ENCODE data around the gene RFC4.
A peak's percentile ranks its signal among the peaks of the same experiment; 100 is the strongest.

Gene RFC4

GRCh38 chr3:186806089-186807055 lies at the start of gene RFC4:
Gene RFC4, minus strand, starts transcription at chr3:186806482. Its CDS starts 1,769 bp downstream, at chr3:186804713.
- TF ChIP-seq TSHZ2 (CRISPR knock-in tag; IDR thresholded peaks at IDR 0.05) (no peak), ZFP3 (CRISPR knock-in tag; IDR thresholded peaks at IDR 0.05) (peak; percentile 68; the same call in 1 of the 2 replicates)
- peak; percentile 96 for ATAC-seq

GRCh38 chr3:186854954-186855353 lies 48.7 kb upstream of the RFC4 start:
- TF ChIP-seq POU6F1 (CRISPR knock-in tag; IDR thresholded peaks at IDR 0.05; ENCODE audit: borderline replicate concordance, low read depth) = no peak
- TF ChIP-seq ZFP3 (CRISPR knock-in tag; IDR thresholded peaks at IDR 0.05) = no peak
- no peak for TF ChIP-seq ARNTL (CRISPR knock-in tag; IDR thresholded peaks at IDR 0.05; ENCODE audit: borderline replicate concordance, low read depth)
- no peak for TF ChIP-seq CSDC2 (CRISPR knock-in tag; IDR thresholded peaks at IDR 0.05)
- no peak for TF ChIP-seq ESRRG (CRISPR knock-in tag; IDR thresholded peaks at IDR 0.05)
- TF ChIP-seq CREB5 (CRISPR knock-in tag; IDR thresholded peaks at IDR 0.05; ENCODE audit: low read depth) = no peak
- no peak for TF ChIP-seq RARB (CRISPR knock-in tag; IDR thresholded peaks at IDR 0.05)
- TF ChIP-seq TOX (CRISPR knock-in tag; IDR thresholded peaks at IDR 0.05; ENCODE audit: borderline replicate concordance) = no peak
- TF ChIP-seq OSR1 (CRISPR knock-in tag; IDR thresholded peaks at IDR 0.05) = no peak
- no peak for TF ChIP-seq ZNF70 (CRISPR knock-in tag; IDR thresholded peaks at IDR 0.05)
- no peak for TF ChIP-seq ISL1 (CRISPR knock-in tag; IDR thresholded peaks at IDR 0.05)
- no peak for TF ChIP-seq ZFP30 (CRISPR knock-in tag; IDR thresholded peaks at IDR 0.05)
- no peak for ATAC-seq

- TF ChIP-seq TCF4 (CRISPR knock-in tag; IDR thresholded peaks at IDR 0.05; ENCODE audit: borderline replicate concordance) = no peak
- TF ChIP-seq OSR1 (CRISPR knock-in tag; IDR thresholded peaks at IDR 0.05) = no peak
- TF ChIP-seq ESRRG (CRISPR knock-in tag; IDR thresholded peaks at IDR 0.05) = no peak
- no peak for TF ChIP-seq TSHZ2 (CRISPR knock-in tag; IDR thresholded peaks at IDR 0.05)
- no peak for TF ChIP-seq POU6F1 (CRISPR knock-in tag; IDR thresholded peaks at IDR 0.05; ENCODE audit: borderline replicate concordance, low read depth)
- no peak for TF ChIP-seq PPARA (CRISPR knock-in tag; IDR thresholded peaks at IDR 0.05; ENCODE audit: borderline replicate concordance)
- TF ChIP-seq ZFP30 (CRISPR knock-in tag; IDR thresholded peaks at IDR 0.05) = no peak
- TF ChIP-seq SNAI2 (CRISPR knock-in tag; IDR thresholded peaks at IDR 0.05) = no peak
- no peak for TF ChIP-seq GLIS3 (CRISPR knock-in tag; IDR thresholded peaks at IDR 0.05)
- TF ChIP-seq BACH2 (CRISPR knock-in tag; IDR thresholded peaks at IDR 0.05; ENCODE audit: borderline replicate concordance) = no peak
- TF ChIP-seq ZFP3 (CRISPR knock-in tag; IDR thresholded peaks at IDR 0.05) = no peak
- TF ChIP-seq CSDC2 (CRISPR knock-in tag; IDR thresholded peaks at IDR 0.05) = no peak
- TF ChIP-seq ZC3H10 (CRISPR knock-in tag; IDR thresholded peaks at IDR 0.05) = no peak
- no peak for TF ChIP-seq PATZ1 (CRISPR knock-in tag; IDR thresholded peaks at IDR 0.05; ENCODE audit: borderline replicate concordance)
- no peak for TF ChIP-seq ZNF8 (CRISPR knock-in tag; IDR thresholded peaks at IDR 0.05)
- TF ChIP-seq TOX (CRISPR knock-in tag; IDR thresholded peaks at IDR 0.05; ENCODE audit: borderline replicate concordance) = no peak
- no peak for ATAC-seq
Measured at GRCh38 chr3:186854146-186854545, 47.9 kb upstream of the RFC4 start.
